Panc1 (cell line): ENCODE data around the gene MCM5.

Experiments used
- CTCF ChIP-seq: fragments of 450-650 bp; IDR thresholded peaks from 2 replicates; pipeline ENCODE4 v1.5.1; 2017; ENCODE audit warnings: mild to moderate bottlenecking
- POLR2AphosphoS5 ChIP-seq: IDR thresholded peaks from 2 replicates; pipeline ENCODE4 v1.6.1; 2012; ENCODE audit warnings: mild to moderate bottlenecking, low read depth, low read length, moderate library complexity
- REST ChIP-seq, 2 experiments: IDR thresholded peaks; 2 replicates each; pipeline ENCODE4 v1.6.1; 2011 to 2012; ENCODE audit warnings: low read depth in 2 of 2, control low read depth in 1 of 2, low read length in 1 of 2, mild to moderate bottlenecking in 1 of 2, moderate library complexity in 1 of 2; ENCODE audit not compliant: insufficient read depth in 1 of 2

- TF ChIP-seq CTCF: no peak
- TF ChIP-seq POLR2AphosphoS5: no peak
- TF ChIP-seq REST (IDR thresholded peaks at IDR 0.05; ENCODE audit: insufficient read depth in 1 of 2, low read depth in 2 of 2, low read length in 1 of 2): no peak
Measured at GRCh38 chr22:35424081-35424480, 24.1 kb downstream of the MCM5 start.
